ENCODE results near the gene HNRNPM. TPM values are rescaled to one million over a fixed set of nuclear protein-coding genes. Genes with fewer than 3 reads are reported as not detected.

HNRNPM gene
- total RNA-seq, 2 experiments from 2014 or later: 269 to 272 TPM

- H3K9me3 ChIP-seq (ENCODE audit: control insufficient read depth in 1 of 2, insufficient read depth in 1 of 2, low read length in 2 of 2): no peaks in the 10 kb centered on the region
- H3K36me3 ChIP-seq (ENCODE audit: insufficient read depth, low read length): peaks cover 60% of the 10 kb centered on the region
- H3K27me3 ChIP-seq (ENCODE audit: control insufficient read depth in 1 of 2, insufficient read depth in 2 of 2, low read length in 2 of 2): no peaks in the 10 kb centered on the region
- H3K9me3 Mint-ChIP-seq: no peaks in the 10 kb centered on the region
- H3K4me1 ChIP-seq (ENCODE audit: insufficient read depth, low read length): peaks cover 38% of the 10 kb centered on the region
- ChIA-PET POLR2A (interaction anchor here (1.7 to 2.9 kb wide), 4 partner anchors 25 to 105 kb away, joined by 4 to 26 read pairs (median 14); partner anchors contain the start of genes HNRNPM and ZNF414), CTCF (no interaction called here)
- H3K4me3 ChIP-seq (ENCODE audit: low read length): no peak overlapping the region
- H3K27ac Mint-ChIP-seq: peak overlapping the region; percentile 85
- no peak for ATAC-seq (ENCODE audit: poor library complexity)
- H3K27me3 Mint-ChIP-seq: no peaks in the 10 kb centered on the region
- peaks cover 41% of the 10 kb centered on the region for H3K4me1 Mint-ChIP-seq (ENCODE audit: low read depth)
- H3K27ac ChIP-seq (ENCODE audit: low read depth in 1 of 2, low read length in 2 of 2): no peak overlapping the region
- peak overlapping the region; percentile 45 for H3K4me3 Mint-ChIP-seq
- H3K36me3 Mint-ChIP-seq (ENCODE audit: low read depth): peaks cover 62% of the 10 kb centered on the region
- DNase-seq: no peak
- intact Hi-C loops (cut with DNase I, micrococcal nuclease): loop anchor here in 1 of 2 experiments (5.0 kb wide), 1 partner anchor 36 kb away; no protein-coding TSS in a partner anchor
- TF ChIP-seq, protein P1, sequence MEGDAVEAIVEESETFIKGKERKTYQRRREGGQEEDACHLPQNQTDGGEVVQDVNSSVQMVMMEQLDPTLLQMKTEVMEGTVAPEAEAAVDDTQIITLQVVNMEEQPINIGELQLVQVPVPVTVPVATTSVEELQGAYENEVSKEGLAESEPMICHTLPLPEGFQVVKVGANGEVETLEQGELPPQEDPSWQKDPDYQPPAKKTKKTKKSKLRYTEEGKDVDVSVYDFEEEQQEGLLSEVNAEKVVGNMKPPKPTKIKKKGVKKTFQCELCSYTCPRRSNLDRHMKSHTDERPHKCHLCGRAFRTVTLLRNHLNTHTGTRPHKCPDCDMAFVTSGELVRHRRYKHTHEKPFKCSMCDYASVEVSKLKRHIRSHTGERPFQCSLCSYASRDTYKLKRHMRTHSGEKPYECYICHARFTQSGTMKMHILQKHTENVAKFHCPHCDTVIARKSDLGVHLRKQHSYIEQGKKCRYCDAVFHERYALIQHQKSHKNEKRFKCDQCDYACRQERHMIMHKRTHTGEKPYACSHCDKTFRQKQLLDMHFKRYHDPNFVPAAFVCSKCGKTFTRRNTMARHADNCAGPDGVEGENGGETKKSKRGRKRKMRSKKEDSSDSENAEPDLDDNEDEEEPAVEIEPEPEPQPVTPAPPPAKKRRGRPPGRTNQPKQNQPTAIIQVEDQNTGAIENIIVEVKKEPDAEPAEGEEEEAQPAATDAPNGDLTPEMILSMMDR (IDR thresholded peaks at IDR 0.05): no peak
Measured at GRCh38 chr19:8488365-8488764, 43.6 kb downstream of the HNRNPM start.

DNA sequence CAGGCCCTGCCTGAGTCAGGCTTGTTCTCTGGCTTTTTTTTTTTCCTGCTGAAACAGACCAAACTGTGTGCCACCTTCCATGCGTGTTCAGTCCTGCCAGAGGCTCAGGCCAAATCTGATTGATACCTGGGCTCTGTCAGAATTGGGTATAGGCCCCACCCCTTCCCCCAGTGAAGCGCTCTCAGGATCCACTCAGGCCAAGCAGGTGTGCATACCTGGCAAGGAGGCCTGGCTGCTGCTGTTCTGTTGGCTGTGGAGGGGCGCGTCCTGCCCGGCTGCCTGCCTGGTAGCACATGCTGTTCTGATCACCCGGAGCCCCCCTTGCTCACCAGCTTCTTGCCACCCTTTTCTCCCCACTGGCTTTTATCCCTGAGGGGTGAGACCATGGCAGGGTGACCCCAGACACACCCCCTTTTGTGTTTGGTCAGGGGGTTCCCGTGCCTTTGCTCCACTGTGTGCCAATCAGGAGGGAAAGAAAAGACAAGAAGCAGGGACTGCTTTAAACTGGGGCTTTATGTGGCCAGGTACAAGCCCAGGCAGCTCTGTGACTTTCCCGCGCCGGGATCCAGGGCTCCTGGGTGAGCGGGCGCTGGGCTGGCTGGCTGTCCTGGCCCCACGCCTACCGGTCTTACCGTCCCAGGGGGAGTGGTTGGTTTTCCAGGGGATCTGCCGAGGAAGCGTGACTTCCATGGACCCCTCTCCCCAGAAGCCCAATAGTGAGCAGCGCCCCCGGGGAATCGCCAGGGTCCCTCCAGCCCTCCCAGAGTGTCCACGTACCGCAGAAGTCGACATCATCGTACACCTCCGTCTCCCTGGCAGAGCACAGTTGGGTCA lies 45.0 kb downstream of the HNRNPM start:
- CTCF ChIA-PET: interaction anchor here (0.6 kb wide), 1 partner anchor 34 kb away, joined by 3 read pairs; no protein-coding TSS in a partner anchor
- Histone ChIP-seq H3K4me3 (ENCODE audit: low read length) (no peak overlapping the region), H3K27ac (ENCODE audit: low read depth in 1 of 2, low read length in 2 of 2) (no peak overlapping the region), H3K9me3 (ENCODE audit: control insufficient read depth in 1 of 2, insufficient read depth in 1 of 2, low read length in 2 of 2) (no peaks in the 10 kb centered on the region), H3K4me1 (ENCODE audit: insufficient read depth, low read length) (peaks cover 43% of the 10 kb centered on the region), H3K36me3 (ENCODE audit: insufficient read depth, low read length) (peaks cover 48% of the 10 kb centered on the region), H3K27me3 (ENCODE audit: control insufficient read depth in 1 of 2, insufficient read depth in 2 of 2, low read length in 2 of 2) (no peaks in the 10 kb centered on the region)
- TF ChIP-seq, protein P1 (IDR thresholded peaks at IDR 0.05): no peak
- Mint-ChIP-seq H3K4me3 (no peak overlapping the region), H3K36me3 (ENCODE audit: low read depth) (peaks cover 48% of the 10 kb centered on the region), H3K27ac (peak overlapping the region; percentile 24), H3K27me3 (no peaks in the 10 kb centered on the region), H3K9me3 (no peaks in the 10 kb centered on the region), H3K4me1 (ENCODE audit: low read depth) (peaks cover 47% of the 10 kb centered on the region)
- intact Hi-C loops (cut with DNase I, micrococcal nuclease): loop anchor here in 1 of 2 experiments (5.0 kb wide), 1 partner anchor 37 kb away; no protein-coding TSS in a partner anchor
- no peak for ATAC-seq (ENCODE audit: poor library complexity)
- DNase-seq: no peak
- POLR2A ChIA-PET: interaction anchor here (1.4 kb wide), 1 partner anchor 24 kb away, joined by 3 read pairs; the partner anchor contains the start of gene ZNF414

GRCh38 chr19:8490395-8490760 lies 45.6 kb downstream of the HNRNPM start:
- Mint-ChIP-seq H3K4me3 (no peak overlapping the region), H3K27ac (peak overlapping the region; percentile 24)
- H3K4me1 ChIP-seq (ENCODE audit: insufficient read depth, low read length): peaks cover 40% of the 10 kb centered on the region

More at GRCh38 chr19:8490395-8490760, 45.6 kb downstream of the HNRNPM start:
- H3K27me3 ChIP-seq (ENCODE audit: control insufficient read depth in 1 of 2, insufficient read depth in 2 of 2, low read length in 2 of 2): no peaks in the 10 kb centered on the region
- POLR2A ChIA-PET: interaction anchor here (1.4 kb wide), 1 partner anchor 24 kb away, joined by 3 read pairs; the partner anchor contains the start of gene ZNF414
- ATAC-seq (ENCODE audit: poor library complexity) (no peak), DNase-seq (no peak)
- Mint-ChIP-seq H3K27me3 (no peaks in the 10 kb centered on the region), H3K36me3 (ENCODE audit: low read depth) (peaks cover 42% of the 10 kb centered on the region), H3K9me3 (no peaks in the 10 kb centered on the region), H3K4me1 (ENCODE audit: low read depth) (peaks cover 42% of the 10 kb centered on the region)
- peaks cover 42% of the 10 kb centered on the region for H3K36me3 ChIP-seq (ENCODE audit: insufficient read depth, low read length)
- no peak overlapping the region for H3K27ac ChIP-seq (ENCODE audit: low read depth in 1 of 2, low read length in 2 of 2)
- H3K9me3 ChIP-seq (ENCODE audit: control insufficient read depth in 1 of 2, insufficient read depth in 1 of 2, low read length in 2 of 2): no peaks in the 10 kb centered on the region
- CTCF ChIA-PET: interaction anchor here (0.6 to 0.8 kb wide), 2 partner anchors 15 to 33 kb away, joined by 3 read pairs; no protein-coding TSS in a partner anchor
- TF ChIP-seq, protein P1 (IDR thresholded peaks at IDR 0.05): no peak
- intact Hi-C loops (cut with DNase I, micrococcal nuclease): no loop called here
- H3K4me3 ChIP-seq (ENCODE audit: low read length): no peak overlapping the region

Measured in CD4-positive, alpha-beta T cell (primary cell).